GM19324 (cell line): Measurements from ENCODE around the gene ACVR1.
"Not testable (repeated sequence)": the region's sequence is repeated elsewhere in the genome, so short reads cannot be mapped to it uniquely, and the experiment has no call there.

Experiments
- ATAC-seq: cut with Tn5 transposase; IDR thresholded peaks from one replicate; pipeline ENCODE4 v1.9.1; 2021; ENCODE audit warnings: mild to moderate bottlenecking, moderate library complexity; ENCODE audit not compliant: unreplicated experiment, low FRiP score

Gene ACVR1

DNA sequence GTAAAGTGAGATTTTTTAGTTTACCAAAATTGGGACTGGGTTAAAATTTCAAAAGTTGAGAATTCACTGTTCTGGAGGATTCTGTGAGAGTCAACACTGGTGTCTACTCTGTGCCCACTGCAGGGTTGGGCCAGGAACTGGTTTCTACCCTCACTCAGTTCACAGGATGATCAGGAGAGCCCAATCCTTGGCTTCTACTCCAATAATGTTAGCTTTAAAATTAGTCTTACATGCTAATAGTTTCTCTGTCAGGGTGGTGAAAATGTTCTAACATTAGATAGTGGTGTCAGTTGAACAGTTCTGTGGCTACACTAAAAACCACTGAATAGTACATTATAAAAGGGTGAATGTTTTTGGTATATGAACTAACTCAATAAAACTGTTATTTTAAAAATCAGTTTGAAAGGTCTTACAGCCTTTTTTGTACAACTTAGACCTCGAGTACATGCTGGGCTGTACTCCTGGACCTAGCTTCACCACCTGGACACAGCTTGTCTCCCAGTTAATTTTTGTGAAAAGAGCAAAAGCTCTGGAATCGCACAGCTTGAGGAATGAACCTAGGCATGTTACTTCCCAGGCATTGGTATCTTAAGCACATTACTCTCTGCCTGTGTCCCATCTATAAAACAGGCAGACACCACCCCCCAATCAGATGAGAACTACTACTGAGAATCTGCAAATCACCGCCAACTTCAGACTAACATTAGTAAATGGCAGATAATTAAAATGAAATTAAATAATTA is 44.4 kb downstream of the ACVR1 start:
- ATAC-seq = no peak

DNA sequence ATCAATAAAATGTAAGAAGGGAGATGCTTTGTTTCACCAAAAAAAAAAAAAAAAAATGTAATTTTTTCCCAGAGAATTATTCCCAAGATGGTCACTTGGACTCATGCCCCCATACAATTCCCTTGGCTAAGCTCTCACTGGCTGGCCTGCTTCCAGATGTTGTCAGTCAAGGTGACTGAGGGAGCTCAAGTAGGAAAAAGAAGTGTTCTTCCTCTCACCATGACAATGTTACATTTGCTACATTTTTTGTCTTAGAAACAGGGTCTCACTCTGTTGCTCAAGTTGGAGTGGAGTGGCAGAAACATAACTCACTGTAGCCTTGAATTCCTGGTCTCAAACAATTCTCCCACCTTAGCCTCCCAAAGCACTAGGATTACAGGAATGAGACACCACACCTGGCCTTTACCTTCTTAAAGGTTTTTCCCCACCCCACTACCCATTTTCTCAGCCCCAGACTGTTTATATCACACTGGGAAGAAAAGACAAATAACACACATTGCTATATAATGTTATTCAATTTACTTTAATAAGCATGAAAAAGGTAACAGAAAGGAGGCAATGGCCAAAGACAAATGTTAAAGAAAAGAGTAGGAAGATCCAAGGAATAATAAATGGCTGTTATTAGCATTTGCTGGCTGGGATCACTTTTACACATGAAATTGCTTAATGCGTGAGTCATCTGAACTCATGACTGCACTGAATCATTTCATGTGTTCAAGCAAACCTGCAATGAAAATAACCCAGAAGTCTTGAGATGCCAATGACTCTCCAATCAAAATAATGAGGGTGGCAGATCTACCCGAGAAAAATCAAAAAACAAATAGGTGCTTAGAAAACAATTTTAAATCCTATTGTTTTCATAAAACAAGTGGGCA is 45.2 kb downstream of the ACVR1 start:
- ATAC-seq = no peak

DNA sequence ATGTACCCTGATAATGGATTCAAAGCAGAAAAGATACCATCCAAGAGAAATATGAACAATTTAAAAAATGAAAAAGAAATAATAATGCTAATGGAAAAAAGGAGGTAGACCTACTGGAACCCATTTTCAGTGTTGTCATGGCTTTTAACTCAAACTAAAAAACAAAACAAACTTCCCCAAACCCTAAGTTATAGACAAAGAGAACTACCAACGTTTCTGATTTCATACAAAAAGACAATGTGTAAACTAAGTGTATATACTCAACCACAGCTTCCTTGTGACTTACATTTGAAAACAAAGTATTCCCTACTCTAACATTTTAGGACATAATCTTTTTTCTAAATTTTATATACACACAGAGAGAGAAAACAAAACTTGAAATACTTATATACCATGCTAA is 45.9 kb downstream of the ACVR1 start:
- no peak for ATAC-seq

DNA sequence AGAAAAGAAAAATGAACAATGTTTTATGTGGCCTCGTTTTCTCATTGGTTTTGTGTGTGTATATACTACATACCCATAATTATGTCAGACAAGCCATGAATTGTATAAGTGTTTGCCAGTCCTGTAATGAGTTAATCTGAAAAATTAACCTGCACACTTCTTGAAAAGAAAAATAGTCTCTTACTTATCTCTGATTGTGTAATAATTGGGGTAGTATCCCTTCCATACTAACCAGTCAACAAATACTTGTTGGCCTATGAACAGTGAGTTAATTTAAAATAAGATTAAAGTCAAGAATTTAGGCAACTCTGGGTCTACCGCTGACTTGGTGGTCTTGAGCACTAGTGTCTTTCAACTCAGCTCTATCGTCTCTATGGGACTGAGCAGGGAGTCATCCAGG is 48.8 kb downstream of the ACVR1 start:
- no peak for ATAC-seq

DNA sequence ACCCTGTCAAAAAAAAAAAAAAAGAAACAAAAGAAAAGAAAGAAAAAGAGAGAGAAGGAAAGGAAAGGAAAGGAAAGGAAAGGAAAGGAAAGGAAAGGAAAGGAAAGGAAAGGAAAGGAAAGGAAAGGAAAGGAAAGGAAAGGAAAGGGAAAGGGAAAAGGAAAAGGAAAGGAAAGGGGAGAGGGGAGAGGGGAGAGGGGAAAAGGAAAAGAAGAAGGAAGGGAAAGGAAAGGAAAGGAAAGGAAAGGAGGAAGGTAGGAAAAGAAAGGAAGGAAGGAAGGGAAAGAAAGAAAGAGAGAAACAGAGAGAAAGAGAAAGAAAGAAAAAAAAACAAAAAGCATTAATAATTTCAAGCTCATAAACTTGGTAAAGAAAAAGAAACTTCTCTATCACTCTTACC is 49.5 kb downstream of the ACVR1 start:
- ATAC-seq = not testable (repeated sequence)

GRCh38 chr2:157825885-157826284 is 50.2 kb downstream of the ACVR1 start:
- no peak for ATAC-seq

- ATAC-seq = no peak
These were observed 53.1 kb downstream of the ACVR1 start for GRCh38 chr2:157822993-157823392.

DNA sequence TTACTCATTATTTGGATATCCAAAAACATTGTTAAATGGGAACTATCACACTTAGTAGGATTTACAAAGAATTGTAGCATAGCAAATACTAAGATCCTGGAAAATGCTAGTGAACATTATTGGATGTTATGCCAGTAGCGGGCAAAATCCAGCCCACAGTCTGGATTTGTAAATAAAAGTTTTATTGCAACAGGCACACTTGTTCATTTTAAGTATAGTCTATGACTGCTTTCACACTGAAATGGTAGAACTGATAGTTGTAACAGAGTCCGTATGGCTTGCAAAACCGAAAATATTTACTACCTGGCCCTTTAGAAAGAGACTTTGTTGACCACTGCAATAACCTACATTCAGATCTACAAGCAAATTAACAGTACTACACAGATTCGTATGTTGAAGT is 53.6 kb downstream of the ACVR1 start:
- ATAC-seq = no peak

DNA sequence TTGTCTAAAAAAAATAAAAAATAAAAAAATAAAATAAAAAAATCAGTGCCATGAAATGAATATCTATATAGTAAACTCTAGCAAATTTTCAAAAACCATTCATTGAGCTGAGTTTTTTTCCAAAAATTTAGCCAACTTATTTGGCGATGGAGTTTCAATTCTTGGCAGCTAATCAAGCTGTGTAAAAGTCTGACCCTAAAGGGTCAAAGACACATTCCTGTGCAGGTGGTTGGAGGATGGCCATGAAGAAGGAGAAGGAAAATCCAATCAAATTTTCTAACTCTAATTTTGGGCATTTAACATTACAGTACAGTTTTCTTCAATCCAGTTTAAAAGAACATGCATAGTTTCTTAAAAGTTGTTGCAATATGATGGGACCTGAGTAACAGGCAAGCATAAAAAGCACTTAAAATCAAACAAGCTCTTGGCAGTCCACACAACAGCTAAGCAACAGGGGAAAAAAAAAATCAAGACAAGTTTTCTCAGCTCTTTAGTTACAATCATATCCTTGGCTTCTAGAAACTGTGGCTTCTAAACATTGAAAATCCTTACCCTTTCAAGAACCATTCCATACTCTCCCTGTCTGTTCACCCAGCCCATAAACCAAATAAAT is 54.5 kb downstream of the ACVR1 start:
- ATAC-seq = no peak

DNA sequence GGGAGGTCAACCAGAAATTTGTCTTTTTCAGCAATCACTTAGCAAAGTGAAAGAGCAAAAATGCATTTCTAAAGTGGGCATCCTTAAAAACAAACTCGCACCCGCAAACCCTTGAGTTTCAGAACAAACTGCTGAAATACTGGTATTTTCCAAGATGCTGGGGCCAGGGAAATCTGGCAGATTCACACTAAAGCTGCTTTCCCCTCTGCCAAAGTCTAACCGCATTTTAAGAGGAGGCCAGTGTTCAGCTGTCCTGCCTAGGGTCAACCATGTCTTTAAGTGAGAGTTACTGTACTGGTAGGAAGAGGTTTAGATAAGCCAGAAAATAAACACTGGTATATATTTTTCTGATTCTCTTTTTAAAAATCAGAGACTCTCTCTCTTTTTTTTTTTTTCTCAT is 55.9 kb downstream of the ACVR1 start:
- no peak for ATAC-seq

GRCh38 chr2:157819761-157820160 is 56.4 kb downstream of the ACVR1 start:
- ATAC-seq = no peak

GRCh38 chr2:157818227-157818626 is 57.9 kb downstream of the ACVR1 start:
- no peak for ATAC-seq

DNA sequence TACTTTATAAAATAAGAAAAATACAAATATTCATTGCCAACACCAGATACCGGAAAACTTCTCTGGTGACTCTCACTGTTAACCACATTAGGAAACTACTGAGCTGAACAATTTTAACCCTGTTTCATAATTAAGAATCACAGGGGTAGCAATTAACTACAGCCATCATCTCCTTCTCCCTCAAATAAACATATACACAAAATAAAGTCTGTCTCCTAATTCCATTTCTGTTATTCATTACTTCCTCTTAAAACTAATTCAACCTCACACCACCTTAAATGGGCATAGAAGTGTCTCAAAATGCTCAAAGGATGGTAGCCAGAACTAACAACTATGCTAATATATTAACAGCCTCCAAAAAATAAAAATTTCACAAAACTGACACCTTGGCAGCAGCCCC is 60.7 kb downstream of the ACVR1 start:
- no peak for ATAC-seq

- no peak for ATAC-seq
These were observed 62.7 kb downstream of the ACVR1 start for GRCh38 chr2:157813467-157813866.

- no peak for ATAC-seq
These were observed 66.1 kb downstream of the ACVR1 start for GRCh38 chr2:157810037-157810436.

DNA sequence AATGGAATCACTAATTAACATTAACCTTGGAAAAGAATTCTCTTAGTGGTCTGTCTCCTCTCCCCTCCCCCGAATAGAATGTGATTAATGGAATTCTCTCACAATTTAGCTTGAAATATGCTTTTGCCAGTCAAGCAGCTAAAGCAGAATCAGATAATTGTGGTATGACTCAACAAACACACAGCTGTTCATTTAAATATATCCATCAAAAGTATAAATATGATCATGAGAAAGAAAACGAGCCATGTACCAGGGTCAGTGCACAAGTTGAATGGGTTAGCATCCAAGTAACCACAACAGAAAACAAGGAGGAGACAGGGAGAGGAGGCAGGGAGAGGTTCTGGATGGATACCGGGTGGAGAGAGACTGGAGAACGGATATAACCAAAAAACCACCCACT is 66.9 kb downstream of the ACVR1 start:
- ATAC-seq = no peak

- no peak for ATAC-seq
These were observed 67.7 kb downstream of the ACVR1 start for GRCh38 chr2:157808421-157808820.

DNA sequence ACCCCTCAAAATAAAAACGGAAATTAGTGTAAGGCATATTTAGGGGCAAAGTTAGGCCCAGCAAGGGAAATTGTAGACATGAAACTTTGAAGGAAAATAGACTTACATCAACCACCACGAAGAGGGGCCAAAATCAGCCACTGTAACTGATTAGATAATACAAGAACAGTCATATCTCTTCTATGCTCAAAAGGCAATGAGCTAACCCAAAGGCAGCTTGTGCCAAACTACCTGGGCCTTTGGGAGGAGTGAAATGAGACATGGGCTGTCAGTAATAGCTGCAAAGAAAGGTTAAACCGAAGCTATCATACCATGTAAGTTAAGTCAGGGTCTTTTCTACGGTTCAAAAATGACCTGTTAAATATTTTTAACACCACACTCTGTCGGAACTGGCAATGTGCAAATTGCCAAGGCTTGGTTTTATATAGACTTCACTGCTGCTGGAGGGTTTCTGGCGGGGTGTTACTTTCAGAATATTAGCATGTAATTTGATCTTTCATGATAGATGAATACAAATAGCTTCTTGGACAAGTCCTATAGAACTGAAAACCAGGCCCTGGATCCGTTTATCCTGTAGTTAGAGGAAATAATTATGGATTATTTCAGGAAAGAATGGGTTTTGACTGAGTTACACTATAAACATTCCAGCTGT is 69.6 kb downstream of the ACVR1 start:
- ATAC-seq = no peak

DNA sequence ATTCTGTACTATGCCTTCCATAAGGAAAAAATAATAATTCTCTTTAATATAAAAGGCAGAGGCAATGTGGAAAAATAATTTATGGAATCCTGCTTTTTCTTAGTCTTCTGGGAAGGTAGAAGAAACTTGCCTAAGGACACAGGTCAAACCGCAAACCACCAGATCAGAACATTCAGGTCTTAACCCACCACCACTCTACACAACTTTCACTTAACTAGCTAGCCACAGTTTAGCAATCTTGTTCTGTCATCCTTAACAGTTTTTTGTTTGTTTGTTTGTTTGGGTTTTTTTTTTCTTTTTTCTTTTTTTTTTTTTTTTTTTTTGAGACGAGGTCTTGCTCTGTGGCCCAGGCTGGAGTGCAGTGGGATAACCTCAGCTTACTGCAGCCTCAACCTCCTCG is 70.6 kb downstream of the ACVR1 start:
- no peak for ATAC-seq

- ATAC-seq = no peak
These were observed 71.8 kb downstream of the ACVR1 start for GRCh38 chr2:157804355-157804754.

DNA sequence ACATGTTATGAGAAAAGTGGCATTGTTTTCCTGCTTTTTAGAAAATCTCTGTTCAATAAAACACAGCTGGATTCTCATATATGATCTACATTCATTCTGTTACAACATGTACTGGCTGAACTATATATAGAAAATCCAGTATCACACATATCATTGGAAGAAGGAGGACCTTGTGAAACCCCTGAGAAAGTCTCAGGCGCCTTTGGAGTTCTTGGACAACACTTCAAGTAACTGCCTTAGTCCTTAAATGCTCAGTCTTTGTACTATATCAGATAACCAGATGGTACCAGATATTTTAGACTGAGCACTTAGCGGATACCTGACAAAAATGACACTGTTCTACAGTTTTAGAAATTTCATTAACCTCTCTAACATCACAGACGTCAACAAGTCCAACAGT is 72.2 kb downstream of the ACVR1 start:
- ATAC-seq = no peak
